ENCODE results near the gene TRIM17. TPM values are rescaled to one million over a fixed set of nuclear protein-coding genes. Genes with fewer than 3 reads are reported as not detected.

The TRIM17 gene
- total RNA-seq, 1 donor from 2014 or later: 0.69 TPM

Small RNAs within 50 kb of the gene (small RNA-seq; reads per million reads assigned to genes)
- not detected for gene MIR4666A (ENCODE audit: low replicate concordance)

Other genes with a start within 250 kb of the TRIM17 start
- 79.3 TPM for gene OBSCN, start 208.8 kb downstream of the TRIM17 start, total RNA-seq
- 8.4 TPM for gene TRIM11, start 10.0 kb downstream of the TRIM17 start, total RNA-seq
- 31.8 TPM for gene RNF187, start 70.5 kb upstream of the TRIM17 start, total RNA-seq